HG02943 (cell line): ENCODE results near the gene CUX1.
"Not testable (repeated sequence)": the region's sequence is repeated elsewhere in the genome, so short reads cannot be mapped to it uniquely, and the experiment has no call there.

Source experiments
- ATAC-seq: cut with Tn5 transposase; IDR thresholded peaks from one replicate; pipeline ENCODE4 v1.9.1; 2021; ENCODE audit warnings: mild to moderate bottlenecking, low read depth, moderate library complexity; ENCODE audit not compliant: unreplicated experiment

The CUX1 gene

DNA sequence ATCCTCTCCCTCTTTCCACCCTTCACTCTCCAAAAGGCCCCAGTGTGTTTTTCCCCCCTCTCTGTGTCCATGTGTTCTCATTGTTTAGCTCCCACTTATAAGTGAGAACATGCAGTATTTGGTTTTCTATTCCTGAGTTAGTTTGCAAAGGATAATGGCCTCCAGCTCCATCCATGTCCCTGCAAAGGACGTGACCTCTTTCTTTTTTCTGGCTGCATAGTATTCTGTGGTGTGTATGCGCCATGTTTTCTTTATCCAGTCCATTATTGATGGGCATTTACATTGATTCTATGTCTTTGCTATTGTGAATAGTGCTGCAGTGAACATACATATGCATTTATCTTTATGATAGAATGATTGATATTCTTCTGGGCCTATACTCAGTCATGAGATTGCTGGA is 31.9 kb downstream of the CUX1 start:
- not testable (repeated sequence) for ATAC-seq

GRCh38 chr7:101852364-101852763 is 34.9 kb downstream of the CUX1 start:
- ATAC-seq, result not testable (repeated sequence)

GRCh38 chr7:101853684-101854083 is 36.3 kb downstream of the CUX1 start:
- ATAC-seq, result no peak

GRCh38 chr7:101854084-101854865 is 36.8 kb downstream of the CUX1 start:
- ATAC-seq, result no peak

DNA sequence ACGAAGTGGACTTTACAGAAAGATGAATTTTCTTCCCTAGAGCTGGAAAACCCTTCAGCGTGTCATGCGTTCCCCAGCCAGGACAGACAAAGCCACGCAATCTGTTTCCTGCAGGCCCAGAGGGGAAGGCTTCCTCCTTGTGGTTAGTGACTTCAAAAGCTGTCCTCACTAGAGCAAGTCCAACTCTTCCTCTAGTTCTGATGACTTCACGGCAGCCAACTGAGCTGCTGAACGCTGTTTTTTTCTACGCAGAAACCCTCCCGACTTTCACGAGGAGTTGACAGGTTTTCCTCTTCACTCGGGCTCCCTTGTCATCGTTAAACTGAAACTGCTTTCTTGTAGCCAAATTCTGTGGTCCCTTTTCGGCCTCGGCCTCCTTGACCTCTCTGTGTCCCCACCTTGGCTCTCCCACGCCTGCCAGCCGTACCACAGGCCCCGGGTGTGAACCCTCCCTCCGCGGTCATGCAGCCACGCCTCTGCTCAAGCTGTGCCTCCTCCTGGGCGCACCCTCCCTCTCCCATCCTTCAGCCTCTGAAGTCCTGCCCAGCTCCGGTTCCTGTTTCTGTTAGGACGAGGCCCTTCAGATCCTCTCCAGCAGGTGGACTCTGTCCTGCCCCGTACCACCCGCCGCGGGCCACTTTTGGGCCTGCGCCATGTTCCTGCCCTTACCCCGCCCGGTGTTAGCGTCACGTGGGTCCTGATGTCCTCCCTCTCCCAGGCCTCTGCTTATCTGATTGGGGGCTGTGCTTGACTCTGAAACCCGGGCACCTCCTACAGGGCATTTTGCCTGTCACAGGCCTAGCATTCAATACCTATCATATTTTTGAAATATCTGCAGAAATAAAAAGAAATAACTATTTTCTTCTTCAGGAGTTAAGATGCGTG is 39.3 kb downstream of the CUX1 start:
- peak; percentile 93 for ATAC-seq

GRCh38 chr7:101857358-101857811 is 40.0 kb downstream of the CUX1 start:
- no peak for ATAC-seq

GRCh38 chr7:101858437-101859385 is 41.3 kb downstream of the CUX1 start:
- no peak for ATAC-seq

DNA sequence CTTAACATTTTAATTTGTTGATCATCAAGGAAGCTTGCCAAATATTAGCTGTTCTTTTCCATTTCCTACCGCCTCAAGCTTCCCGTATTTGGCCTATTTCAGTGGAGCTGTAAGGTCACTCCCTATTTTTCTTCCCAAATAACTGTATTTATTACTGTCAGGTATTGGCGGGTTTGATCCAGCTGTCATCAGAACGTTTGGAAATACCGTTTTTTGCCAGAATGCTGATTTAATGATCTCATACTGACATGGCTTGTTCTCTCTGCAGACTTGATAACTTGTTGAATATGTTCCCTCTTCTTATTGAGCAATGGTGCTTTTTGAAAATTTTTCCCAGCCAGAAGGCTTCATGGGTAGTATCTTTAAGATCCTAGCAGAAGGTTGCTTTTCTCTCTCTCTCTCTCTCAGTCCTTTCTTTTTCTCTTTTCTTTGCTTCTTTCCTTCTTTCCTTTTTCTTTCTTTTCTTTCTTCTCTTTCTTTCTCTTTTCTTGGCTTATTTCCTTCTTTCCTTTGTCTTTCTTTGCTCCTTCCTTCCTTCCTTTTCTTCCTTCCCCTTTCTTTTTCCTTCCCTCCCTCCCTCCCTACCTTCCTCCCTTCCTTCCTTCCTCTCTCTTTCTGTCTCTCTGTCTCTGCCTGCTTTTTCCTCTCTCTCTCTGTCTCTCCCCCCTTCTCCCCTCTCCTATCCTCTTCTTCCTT is 42.1 kb downstream of the CUX1 start:
- no peak for ATAC-seq

DNA sequence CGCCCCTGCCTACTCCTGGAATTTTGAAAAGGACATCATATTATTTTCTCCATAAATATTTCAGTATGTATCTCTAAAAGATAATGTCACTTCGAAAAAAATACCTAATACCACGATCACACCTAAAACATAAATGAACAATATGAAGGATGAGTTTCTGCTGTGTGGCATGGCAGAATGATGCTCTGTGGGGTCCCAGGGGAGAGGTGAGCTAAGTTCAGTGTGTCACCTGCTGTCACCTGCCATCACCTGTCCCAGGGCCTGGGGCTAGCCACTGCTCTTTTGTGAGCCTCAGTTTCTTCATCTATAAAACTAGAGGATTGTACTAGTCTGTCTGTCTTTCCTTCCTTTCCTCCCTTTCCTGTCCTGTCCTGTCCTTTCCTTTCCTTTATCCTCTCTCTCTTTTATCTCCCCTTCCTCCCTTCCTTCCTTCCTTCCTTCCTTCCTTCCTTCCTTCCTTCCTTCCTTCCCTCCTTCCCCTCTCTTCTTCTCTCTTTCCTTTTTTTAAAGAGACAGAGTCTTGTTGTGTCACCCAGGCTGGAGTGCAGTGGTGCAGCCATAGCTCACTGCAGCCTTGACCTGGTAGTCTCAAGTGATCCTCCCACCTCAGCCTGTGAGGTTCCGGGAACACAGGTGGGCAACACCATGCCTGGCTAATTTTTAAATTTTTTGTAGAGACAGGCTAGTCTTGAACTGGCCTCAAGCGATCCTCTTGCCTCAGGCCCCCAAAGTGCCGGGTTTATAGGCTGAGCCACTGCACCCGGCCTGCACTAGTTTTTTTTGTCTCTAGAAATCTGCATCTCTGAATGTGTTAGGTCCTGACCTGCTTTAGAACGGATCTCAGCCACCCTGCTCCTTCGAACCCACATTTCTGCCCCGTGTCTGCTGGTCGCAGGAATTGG is 43.1 kb downstream of the CUX1 start:
- ATAC-seq, result no peak

GRCh38 chr7:101861218-101861775 is 43.9 kb downstream of the CUX1 start:
- no peak for ATAC-seq

- no peak for ATAC-seq
Observed at GRCh38 chr7:101862280-101863220, 45.1 kb downstream of the CUX1 start.

DNA sequence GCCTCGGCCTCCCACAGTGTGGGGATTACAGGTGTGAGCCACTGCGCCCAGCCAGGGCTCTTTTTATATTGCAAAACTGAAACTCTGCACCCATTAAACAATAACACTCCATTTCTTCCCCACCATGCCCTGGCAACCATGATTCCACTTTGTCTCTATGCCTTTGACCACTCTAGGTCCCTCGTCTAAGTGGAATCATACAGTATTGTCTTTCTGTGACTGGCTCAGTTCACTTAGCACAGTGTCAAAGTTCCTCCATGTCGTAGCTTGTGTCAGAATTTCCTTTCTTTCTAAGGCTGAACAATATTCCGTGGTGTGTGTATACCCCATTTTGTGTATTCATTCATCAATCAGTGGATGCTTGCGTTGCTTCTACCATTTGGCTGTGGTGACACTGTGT is 46.2 kb downstream of the CUX1 start:
- no peak for ATAC-seq

GRCh38 chr7:101864039-101864438 is 46.6 kb downstream of the CUX1 start:
- no peak for ATAC-seq

DNA sequence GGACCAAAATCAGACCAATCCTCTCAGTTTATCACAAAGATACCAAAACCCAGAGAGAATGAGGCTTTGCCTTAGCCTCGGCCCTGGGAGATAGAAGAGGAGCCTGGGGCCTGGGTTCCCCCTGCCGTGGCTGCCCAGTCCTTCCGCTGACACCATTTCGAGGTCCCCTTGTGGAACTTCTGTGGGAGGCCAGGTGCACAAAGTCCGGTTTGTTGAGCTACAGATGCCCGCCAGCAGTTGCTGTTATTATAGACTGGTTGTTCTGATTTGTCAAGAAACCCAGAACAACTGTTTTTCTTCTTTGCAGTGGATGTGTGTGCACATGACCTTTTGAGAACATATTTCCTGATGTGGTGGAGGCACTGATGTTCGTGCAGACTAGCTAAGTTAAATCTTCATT is 47.6 kb downstream of the CUX1 start:
- ATAC-seq, result no peak

DNA sequence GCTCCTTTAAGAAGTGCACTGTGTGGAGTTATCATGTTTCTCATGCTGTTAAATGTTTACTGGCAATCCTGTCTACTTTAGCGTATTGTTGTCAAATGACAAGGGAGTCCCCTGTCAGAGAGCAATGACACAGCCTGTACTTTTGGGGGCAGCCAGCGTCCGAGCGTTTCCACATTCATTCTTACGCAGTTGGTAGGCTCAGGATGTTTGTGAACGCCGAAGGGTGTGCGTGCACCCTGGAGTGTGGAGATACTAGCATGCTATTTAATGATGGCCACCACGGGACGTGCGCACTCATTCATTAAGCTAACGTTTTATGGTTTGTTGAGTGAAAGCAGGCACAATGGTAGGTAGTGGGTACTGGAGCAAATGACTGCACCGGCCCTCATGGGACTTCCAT is 48.0 kb downstream of the CUX1 start:
- ATAC-seq, result no peak

- no peak for ATAC-seq
Observed at GRCh38 chr7:101866328-101866727, 48.9 kb downstream of the CUX1 start.

DNA sequence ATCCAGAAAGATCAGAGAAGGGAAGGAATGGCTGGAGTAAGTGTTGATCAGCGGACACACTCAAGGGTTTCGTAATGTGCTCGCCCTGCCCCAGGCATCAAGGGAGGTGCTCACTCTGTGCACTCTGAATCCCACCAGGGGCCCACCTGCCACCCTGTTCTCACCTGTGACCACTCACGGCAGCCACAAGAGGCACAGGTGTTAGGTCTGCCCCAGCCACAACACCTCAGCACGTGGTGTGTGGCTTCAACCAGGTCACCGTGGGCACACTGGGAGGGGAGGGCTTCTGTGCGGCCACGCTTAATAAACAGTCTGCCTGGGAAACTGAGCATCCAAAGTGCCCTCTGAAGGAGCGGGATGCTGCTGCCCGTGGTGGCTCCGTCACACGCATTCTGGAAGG is 49.8 kb downstream of the CUX1 start:
- no peak for ATAC-seq
